GM12873 (cell line): ENCODE data around the gene PAN2.

Experiments
- CTCF ChIP-seq: IDR thresholded peaks from 2 replicates; pipeline ENCODE4 v1.5.1; 2012; ENCODE audit warnings: low read depth, mild to moderate bottlenecking, moderate library complexity, low read length, control low read depth; ENCODE audit not compliant: insufficient read depth; ENCODE audit errors: missing control alignments

PAN2 gene

GRCh38 chr12:56358836-56359532 is 25.2 kb upstream of the PAN2 start:
- TF ChIP-seq CTCF = no peak

GRCh38 chr12:56351325-56351724 is 17.5 kb upstream of the PAN2 start:
- no peak for TF ChIP-seq CTCF

- TF ChIP-seq CTCF = no peak
Observed at GRCh38 chr12:56350662-56351061, 16.9 kb upstream of the PAN2 start.

- no peak for TF ChIP-seq CTCF
Observed at GRCh38 chr12:56348776-56349175, 15.0 kb upstream of the PAN2 start.

- TF ChIP-seq CTCF = peak; percentile 34
Observed at GRCh38 chr12:56346675-56347074, 12.9 kb upstream of the PAN2 start.

GRCh38 chr12:56341616-56342015 is 7.8 kb upstream of the PAN2 start:
- no peak for TF ChIP-seq CTCF

- no peak for TF ChIP-seq CTCF
Observed at GRCh38 chr12:56339158-56339422, 5.3 kb upstream of the PAN2 start.
